ENCODE data around the gene NEURL3. TPM values are rescaled to one million over a fixed set of nuclear protein-coding genes. Genes with fewer than 3 reads are reported as not detected.
"Not testable (repeated sequence)": the region's sequence is repeated elsewhere in the genome, so short reads cannot be mapped to it uniquely, and the experiment has no call there.

Gene NEURL3
- polyA plus RNA-seq (2012; ENCODE audit: missing spikeins), result 1.1 TPM

- DNase-seq (ENCODE audit: insufficient read length) (no peak), FAIRE-seq (no peak)
- no peak for TF ChIP-seq POLR2AphosphoS5 (IDR thresholded peaks at IDR 0.05; ENCODE audit: low read depth, low read length)
These were observed at the start of gene NEURL3 for GRCh38 chr2:96505231-96505889. NEURL3 (minus strand) TSS chr2:96505357; CDS start chr2:96505286, 71 bp downstream.

GRCh38 chr2:96554293-96555145, 49.4 kb upstream of the NEURL3 start:
- peak; percentile 90 for FAIRE-seq
- DNase-seq (ENCODE audit: insufficient read length), result peak; percentile 75
- TF ChIP-seq POLR2AphosphoS5 (IDR thresholded peaks at IDR 0.05; ENCODE audit: low read depth, low read length), result no peak
- TF ChIP-seq TAF1 (IDR thresholded peaks at IDR 0.05; ENCODE audit: borderline replicate concordance, low read depth, low read length), result no peak
- TF ChIP-seq POLR2A (IDR thresholded peaks at IDR 0.05; ENCODE audit: low read depth, low read length), result no peak; the same call in 1 of the 2 replicates

DNA sequence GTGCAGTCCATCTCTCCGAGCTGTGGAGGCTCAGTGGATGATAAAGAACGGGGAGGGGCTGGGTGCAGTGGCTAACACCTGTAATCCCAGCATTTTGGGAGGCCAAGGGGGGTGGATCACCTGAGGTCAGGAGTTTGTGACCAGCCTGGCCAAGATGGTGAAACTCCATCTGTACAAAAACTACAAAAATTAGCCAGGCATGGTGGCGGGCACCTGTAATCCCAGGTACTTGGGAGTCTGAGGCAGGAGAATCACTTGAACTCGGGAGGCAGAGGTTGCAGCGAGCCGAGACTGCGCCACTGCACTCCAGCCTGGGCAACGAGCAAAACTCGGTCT, 48.8 kb upstream of the NEURL3 start:
- DNase-seq (ENCODE audit: insufficient read length); FAIRE-seq: not testable (repeated sequence)

GRCh38 chr2:96553176-96553956, 48.2 kb upstream of the NEURL3 start:
- FAIRE-seq, result no peak
- TF ChIP-seq POLR2AphosphoS5 (IDR thresholded peaks at IDR 0.05; ENCODE audit: low read depth, low read length) (peak; percentile 4; the same call in 1 of the 2 replicates), TAF1 (IDR thresholded peaks at IDR 0.05; ENCODE audit: borderline replicate concordance, low read depth, low read length) (no peak), POLR2A (IDR thresholded peaks at IDR 0.05; ENCODE audit: low read depth, low read length) (no peak; the same call in 1 of the 2 replicates)
- DNase-seq (ENCODE audit: insufficient read length), result no peak

DNA sequence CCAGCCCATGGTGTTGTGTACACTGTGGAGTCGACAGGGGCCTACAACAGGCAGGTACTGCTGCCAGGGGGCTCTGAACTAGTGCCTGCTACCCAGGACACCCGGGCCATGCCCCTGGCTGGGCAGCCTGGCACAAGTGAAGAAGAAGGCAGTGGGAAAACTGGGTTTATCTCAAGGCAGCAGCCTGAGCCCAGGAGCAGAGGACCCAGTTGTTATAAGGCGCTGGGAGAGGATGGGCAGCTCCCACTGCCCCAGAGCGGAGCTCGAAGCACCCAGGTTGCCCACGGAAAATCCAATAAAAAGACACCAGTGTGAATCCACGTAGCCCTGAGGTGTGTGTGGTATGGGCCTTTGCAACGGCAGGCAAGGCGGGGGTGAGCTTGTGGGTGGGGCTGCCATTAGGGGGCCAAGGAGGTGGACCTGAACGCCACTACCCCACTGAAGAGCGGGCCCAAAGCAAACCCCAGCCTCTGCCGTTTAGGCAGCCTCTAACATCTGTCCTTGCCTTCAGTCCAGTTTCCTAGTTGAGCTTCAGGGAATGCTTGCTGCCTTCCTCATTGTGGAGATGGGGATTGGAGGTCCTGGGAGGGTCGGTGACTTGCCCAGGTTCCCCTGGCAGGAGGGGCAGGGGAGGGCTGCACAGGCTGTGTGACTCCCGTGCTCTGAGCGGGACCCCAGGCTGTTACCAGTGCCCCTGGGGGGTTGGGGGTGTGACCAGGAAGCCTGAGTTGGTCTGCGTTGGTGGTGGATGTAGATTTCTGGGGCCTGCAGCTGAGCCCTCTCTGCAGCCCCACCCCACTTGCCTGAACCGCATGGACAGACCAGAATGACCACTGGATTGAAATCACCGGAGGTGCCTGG, 47.4 kb upstream of the NEURL3 start:
- TF ChIP-seq POLR2AphosphoS5 (IDR thresholded peaks at IDR 0.05; ENCODE audit: low read depth, low read length) (peak; percentile 62), TAF1 (IDR thresholded peaks at IDR 0.05; ENCODE audit: borderline replicate concordance, low read depth, low read length) (no peak), POLR2A (IDR thresholded peaks at IDR 0.05; ENCODE audit: low read depth, low read length) (peak; percentile 54)
- DNase-seq (ENCODE audit: insufficient read length), result no peak
- no peak for FAIRE-seq

GRCh38 chr2:96551605-96552314, 46.6 kb upstream of the NEURL3 start:
- TF ChIP-seq POLR2AphosphoS5 (IDR thresholded peaks at IDR 0.05; ENCODE audit: low read depth, low read length) (0 out of 2 replicates have a peak, but pooled peaks have one; percentile 41), POLR2A (IDR thresholded peaks at IDR 0.05; ENCODE audit: low read depth, low read length) (no peak; the same call in 1 of the 2 replicates)
- no peak for FAIRE-seq

DNA sequence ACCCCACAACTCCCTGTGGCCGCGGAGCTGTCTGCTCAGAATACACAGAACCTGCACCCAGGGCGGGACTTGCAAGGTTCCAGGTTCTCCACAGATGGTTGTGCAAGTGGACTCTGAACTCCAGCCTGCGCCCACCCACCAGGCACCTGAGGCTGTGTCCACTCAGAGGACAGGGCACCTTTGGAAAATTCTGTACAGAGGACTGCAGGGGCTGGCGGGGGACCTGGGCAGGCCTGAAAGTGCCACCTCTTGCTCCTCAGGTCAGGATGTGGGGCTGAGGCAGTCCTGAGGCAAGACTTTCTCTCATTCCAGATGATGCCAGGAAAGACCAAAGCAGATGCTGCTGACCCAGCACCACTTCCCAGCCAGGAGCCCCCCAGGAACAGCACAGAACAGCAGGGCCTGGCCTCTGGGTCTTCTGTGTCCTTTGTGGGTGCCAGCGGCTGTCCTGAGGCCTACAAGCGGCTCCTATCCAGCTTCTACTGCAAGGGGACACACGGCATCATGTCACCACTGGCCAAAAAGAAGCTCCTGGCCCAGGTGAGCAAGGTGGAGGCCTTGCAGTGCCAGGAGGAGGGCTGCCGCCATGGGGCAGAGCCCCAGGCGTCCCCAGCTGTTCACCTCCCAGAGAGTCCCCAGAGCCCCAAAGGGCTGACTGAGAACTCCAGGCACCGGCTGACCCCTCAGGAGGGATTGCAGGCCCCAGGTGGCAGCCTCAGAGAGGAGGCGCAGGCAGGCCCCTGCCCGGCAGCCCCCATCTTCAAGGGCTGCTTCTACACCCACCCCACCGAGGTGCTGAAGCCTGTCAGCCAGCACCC, 45.8 kb upstream of the NEURL3 start:
- no peak for DNase-seq (ENCODE audit: insufficient read length)
- FAIRE-seq, result no peak
- TF ChIP-seq POLR2A (IDR thresholded peaks at IDR 0.05; ENCODE audit: low read depth, low read length), result 0 out of 2 replicates have a peak, but pooled peaks have one; percentile 14
- TF ChIP-seq TAF1 (IDR thresholded peaks at IDR 0.05; ENCODE audit: borderline replicate concordance, low read depth, low read length), result no peak

More at GRCh38 chr2:96551605-96552314, 46.6 kb upstream of the NEURL3 start:
- DNase-seq (ENCODE audit: insufficient read length), result no peak

DNA sequence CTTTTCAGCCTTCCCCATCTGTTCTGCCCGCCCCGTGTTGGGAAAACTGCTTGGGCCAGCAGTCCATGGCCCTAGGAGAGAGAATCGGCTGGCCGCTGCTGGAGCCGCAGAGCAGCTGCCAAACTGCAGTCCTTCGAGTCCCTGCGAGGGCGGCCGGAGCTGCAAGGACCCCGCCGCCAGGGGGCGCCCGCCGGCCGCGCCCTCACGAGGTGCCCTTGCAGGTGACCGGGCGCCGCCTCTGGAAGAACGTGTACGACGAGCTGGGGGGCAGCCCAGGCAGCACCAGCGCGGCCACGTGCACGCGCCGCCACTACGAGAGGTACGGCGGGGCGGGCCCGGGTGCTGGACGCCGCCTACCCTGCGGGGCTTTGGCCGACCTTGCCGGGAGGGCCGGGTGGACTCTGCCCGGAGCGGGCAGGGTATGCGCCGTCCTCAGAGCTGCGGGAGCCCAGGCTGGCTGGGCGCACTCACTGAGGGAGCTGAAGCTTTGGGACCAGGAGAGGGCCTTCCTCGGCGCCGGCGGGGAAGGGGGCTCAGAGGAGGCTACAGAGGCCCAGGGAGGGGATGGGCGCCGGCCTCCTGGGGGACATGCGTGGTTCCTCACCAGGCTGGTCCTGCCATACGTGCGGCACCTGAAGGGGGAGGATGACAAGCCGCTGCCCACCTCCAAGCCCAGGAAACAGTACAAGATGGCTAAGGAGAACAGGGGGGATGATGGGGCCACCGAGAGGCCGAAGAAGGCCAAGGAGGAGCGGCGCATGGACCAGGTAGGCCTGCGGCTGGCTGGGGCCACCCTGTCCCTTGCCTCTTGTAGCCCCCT, 45.0 kb upstream of the NEURL3 start:
- FAIRE-seq, result no peak
- no peak for DNase-seq (ENCODE audit: insufficient read length)
- TF ChIP-seq TAF1 (IDR thresholded peaks at IDR 0.05; ENCODE audit: borderline replicate concordance, low read depth, low read length) (no peak), POLR2A (IDR thresholded peaks at IDR 0.05; ENCODE audit: low read depth, low read length) (peak; percentile 16; the same call in 1 of the 2 replicates), POLR2AphosphoS5 (IDR thresholded peaks at IDR 0.05; ENCODE audit: low read depth, low read length) (no peak; the same call in none of the 2 replicates)

- TF ChIP-seq POLR2A (IDR thresholded peaks at IDR 0.05; ENCODE audit: low read depth, low read length) (0 out of 2 replicates have a peak, but pooled peaks have one; percentile 49), POLR2AphosphoS5 (IDR thresholded peaks at IDR 0.05; ENCODE audit: low read depth, low read length) (peak; percentile 68), TAF1 (IDR thresholded peaks at IDR 0.05; ENCODE audit: borderline replicate concordance, low read depth, low read length) (no peak)
- FAIRE-seq, result no peak
- no peak for DNase-seq (ENCODE audit: insufficient read length)
These were observed 44.3 kb upstream of the NEURL3 start for GRCh38 chr2:96549466-96549785.

Data from GM12892 (cell line).